Loucy (cell line): Measurements from ENCODE around the gene S100Z.

Experiments used
- EZH2phosphoT487 ChIP-seq: fragments of 200-600 bp; IDR thresholded peaks from 2 replicates; pipeline ENCODE4 v1.6.1; 2018; ENCODE audit warnings: antibody characterized with exemption, mild to moderate bottlenecking, moderate library complexity, borderline replicate concordance
- TF ChIP-seq, protein P1 (sequence below): fragments of 200-600 bp; sonication (generic); conservative IDR thresholded peaks from 2 replicates; pipeline ENCODE4 v1.5.1; 2014; ENCODE audit warnings: mild to moderate bottlenecking, antibody characterized with exemption, low read length

DNA sequence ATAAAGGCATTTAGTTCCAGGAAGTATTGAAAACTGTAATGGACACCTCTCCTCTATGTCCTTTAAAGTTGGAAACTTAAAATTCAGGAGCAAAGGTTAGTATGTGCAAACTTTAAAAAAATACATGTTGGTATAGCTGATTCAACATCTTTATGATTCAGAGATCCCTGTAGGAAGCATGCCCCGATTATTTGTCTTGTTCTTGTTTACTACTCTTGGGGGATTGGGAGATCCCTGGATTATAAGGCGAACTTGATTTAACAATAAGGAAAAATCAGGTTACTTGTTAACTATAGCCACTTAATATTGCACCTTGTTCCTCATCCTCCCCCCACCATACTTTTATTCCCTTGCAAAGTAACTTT is 29.3 kb upstream of the S100Z start:
- TF ChIP-seq, protein P1, sequence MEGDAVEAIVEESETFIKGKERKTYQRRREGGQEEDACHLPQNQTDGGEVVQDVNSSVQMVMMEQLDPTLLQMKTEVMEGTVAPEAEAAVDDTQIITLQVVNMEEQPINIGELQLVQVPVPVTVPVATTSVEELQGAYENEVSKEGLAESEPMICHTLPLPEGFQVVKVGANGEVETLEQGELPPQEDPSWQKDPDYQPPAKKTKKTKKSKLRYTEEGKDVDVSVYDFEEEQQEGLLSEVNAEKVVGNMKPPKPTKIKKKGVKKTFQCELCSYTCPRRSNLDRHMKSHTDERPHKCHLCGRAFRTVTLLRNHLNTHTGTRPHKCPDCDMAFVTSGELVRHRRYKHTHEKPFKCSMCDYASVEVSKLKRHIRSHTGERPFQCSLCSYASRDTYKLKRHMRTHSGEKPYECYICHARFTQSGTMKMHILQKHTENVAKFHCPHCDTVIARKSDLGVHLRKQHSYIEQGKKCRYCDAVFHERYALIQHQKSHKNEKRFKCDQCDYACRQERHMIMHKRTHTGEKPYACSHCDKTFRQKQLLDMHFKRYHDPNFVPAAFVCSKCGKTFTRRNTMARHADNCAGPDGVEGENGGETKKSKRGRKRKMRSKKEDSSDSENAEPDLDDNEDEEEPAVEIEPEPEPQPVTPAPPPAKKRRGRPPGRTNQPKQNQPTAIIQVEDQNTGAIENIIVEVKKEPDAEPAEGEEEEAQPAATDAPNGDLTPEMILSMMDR = no peak
- TF ChIP-seq EZH2phosphoT487 = no peak
